Anterior cingulate cortex (tissue), 58 donors: ENCODE measurements around the gene DNM2.
A peak's percentile ranks its signal among the peaks of the same experiment; 100 is the strongest.

Experiments used
- DNase-seq, 58 donors: peaks; one replicate each; lab custom pipeline; 2025; lab: John Stamatoyannopoulos, UW

The DNM2 gene

DNA sequence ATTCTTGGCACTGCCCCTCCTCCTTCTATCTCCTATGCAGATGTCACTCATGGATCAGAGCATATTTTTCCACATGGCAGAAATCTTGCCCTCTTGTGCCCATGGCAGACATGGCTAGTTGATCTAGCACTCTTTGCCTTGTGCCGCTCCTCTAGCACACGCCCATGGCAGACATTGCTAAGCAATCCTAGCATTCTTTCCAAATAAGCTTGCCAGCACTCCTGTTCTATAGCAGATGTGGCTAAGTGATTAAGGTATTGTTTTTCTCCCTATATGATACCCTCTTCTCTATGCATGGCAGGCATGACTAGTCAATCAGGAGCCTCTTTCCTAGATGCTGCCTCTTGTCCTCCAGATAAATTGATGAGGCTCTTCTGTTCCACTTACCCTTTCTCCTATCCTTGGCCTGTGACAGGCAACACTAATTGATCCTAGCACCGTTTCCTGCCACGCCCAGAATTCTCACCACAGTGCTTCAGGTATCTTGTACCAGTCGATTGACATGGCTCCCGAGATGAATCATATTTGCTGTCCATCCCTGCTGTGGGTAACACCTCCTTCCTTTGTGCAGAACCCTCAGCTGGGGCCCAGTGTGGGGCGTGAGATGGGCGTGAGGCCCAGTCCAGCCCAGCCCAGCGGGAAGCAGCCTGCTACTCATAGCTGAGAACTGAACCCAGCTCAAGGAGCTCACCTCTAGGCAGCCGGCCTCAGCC lies 91.2 kb downstream of the DNM2 start:
- DNase-seq = no peak

- DNase-seq = no peak
Observed at GRCh38 chr19:10809651-10810285, 91.9 kb downstream of the DNM2 start.

GRCh38 chr19:10811391-10812111 lies 93.7 kb downstream of the DNM2 start:
- DNase-seq = no peak

DNA sequence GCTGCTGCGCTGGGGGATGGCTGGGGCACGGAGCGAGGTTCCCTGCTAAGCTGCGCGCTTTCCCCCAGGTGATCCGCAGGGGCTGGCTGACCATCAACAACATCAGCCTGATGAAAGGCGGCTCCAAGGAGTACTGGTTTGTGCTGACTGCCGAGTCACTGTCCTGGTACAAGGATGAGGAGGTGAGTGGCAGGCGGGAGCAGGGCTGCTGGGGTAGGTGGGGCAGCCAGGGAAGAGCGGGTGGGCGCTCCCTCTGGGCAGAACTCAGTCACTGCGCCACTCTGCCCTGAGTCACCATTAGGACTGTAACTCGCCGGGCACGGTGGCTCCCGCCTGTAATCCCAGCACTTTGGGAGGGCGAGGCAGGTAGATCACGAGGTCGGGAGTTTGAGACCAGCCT lies 94.3 kb downstream of the DNM2 start:
- DNase-seq = no peak

- peak in 6 of 58 donors; percentile 2 to 28 (median 18) for DNase-seq
Observed at GRCh38 chr19:10812902-10813404, 95.1 kb downstream of the DNM2 start.

GRCh38 chr19:10815007-10815536 lies 97.2 kb downstream of the DNM2 start:
- no peak for DNase-seq

GRCh38 chr19:10815969-10816644 lies 98.2 kb downstream of the DNM2 start:
- no peak for DNase-seq

GRCh38 chr19:10816691-10817090 lies 98.8 kb downstream of the DNM2 start:
- DNase-seq = no peak

DNA sequence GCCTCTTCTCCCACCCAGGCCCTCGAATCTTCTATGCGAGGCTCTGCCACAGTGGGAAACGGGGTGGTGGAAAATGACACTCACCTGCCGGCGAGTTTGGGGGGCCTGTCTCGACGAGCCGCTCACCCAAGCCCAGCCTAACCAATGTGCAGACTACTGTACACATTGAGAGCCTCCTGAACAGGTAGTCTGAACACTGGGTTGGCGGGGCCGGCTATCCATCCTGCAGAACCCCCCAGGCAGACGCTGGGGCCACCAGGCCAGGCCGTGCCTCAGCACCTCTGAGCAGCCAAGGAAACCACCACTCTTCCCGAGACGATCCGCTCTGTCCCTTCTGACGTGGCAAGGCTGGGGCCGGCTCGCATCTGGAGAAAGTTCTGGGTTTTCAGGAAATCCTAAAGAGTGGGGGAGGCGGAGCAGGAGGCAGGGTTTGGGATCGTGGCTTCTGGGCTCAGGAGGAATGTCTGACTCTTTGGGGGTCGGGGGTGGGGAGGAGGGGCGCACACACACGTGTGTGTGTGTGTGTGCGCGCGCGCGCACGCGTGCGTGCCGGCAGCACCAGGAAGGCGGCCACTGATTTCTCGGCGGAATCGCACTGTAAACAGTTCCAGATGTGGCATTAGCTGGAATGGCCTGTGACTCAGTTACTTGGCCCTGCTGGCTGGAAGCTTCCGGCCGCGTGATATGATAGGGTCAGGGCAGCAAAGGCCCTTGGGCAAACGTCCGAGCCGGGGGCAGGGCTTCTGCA lies 99.6 kb downstream of the DNM2 start:
- no peak for DNase-seq

DNA sequence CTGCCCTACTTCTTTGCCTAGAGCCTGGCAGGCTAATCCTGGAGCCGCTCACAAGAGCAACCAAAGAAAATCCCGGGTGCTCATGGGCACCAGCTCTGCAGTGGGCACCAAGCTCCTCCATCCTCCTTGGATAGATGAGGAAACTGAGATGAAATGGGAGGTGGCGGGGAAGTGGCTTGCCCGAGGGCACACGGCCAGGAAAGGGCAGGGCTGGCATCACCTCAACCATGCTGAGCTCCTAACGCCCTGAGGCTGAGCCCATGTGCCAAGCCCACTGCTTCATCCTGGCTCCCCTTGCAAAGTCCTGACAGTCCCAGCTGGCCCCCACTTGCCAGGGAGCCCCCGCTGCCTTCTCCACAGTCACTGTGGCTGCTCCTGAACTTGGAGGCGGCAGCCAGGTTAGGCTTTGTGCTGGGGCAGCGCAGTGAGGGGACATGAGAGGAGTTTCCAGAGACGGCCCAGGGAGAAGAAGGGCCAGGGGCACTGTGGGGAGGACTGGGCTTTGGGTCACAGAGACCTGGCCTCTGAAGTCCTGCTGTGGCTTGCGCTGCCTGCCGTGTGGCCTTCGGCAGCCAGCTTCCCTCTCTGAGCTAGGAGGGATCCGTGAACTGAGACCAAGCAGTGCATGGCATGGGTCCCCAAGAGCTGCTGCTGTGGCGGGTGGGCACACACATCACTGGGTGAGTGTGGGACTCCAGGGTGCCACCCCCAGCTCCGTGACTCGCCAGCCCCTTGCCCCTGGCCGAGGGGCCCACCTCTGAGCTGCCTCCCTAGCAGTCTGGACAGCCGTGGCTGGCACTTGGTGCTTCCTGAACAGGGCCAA lies 100.6 kb downstream of the DNM2 start:
- DNase-seq = no peak

DNA sequence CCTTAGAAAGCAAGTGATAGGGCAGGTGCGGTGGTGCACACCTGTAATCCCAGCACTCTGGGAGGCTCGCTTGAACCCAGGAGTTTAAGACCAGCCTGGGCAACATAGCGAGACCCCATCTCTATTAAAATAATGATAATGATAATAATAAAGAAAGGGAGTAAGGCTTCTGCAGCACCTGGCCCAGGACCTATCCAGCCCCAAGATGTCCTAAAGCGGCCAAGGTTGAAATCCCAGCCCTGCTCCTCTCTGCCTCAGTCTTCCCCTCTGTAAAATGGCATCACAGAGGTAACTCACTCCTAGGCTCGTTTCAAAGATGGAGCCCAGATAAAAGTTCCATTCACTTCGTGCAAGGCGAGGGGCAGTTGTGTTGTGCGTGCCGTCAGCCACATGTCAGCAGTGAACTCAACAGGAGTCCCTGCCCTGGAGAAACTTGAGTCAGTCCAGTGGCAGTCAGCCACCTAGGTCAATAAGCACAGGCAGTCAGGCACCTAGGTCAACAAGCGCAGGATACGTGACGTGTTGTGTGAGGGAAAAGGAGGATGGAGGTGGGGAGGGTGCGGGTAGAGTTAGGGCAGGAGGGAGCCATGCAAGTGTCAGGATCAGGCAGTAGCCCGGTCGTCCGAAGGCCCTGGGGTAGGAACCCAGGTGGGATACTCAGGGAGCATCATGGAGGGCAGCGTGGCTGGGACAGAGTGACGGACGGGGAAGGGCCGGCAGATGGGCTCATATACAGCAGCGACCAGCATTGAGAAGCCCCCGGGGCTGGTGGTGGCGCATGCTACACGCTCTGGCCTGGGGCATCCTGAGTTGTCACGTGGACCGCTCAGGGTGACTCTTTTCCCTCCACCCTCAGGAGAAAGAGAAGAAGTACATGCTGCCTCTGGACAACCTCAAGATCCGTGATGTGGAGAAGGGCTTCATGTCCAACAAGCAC lies 101.5 kb downstream of the DNM2 start:
- DNase-seq = no peak

DNA sequence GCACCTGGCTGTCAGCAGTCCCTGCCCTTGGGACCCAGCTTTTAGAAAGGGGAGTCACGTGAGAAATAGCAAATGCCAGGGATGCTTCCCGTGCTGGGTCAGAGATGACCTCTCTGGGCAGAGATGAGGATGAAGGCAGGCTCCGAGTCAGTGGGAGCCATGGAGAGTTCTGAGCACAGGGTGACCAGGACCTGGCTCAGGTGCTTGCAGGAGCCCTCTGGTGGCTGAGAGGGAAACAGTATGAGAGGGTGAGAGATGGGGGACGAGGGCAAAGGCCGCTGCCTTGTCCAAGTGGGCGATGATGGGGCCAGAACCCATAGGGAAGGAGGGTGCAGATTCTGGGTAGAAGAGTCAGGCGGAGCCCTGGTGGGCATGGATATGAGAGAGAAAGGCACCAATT lies 102.3 kb downstream of the DNM2 start:
- no peak for DNase-seq

GRCh38 chr19:10823690-10824089 lies 105.8 kb downstream of the DNM2 start:
- DNase-seq = no peak

DNA sequence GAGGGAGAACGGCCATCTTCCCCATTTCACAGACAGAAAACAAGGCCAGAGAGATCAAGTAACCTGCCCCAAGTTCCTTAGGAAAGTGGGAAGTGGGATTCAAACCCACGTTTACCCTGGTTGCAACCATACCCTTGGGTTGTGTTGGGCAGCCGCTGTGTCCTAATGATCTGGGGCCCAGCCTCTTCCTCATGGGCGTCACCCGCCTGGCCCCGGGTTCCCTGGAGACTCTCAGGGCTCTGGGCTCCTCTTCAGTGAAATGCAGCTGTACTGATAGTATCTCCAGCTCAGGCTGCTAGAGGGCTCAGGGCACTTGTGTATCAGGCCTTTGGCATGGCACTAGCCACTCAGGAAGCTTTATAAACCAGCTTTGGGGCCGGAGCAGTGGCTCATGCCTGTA lies 108.4 kb downstream of the DNM2 start:
- DNase-seq = no peak

GRCh38 chr19:10826846-10827245 lies 109.0 kb downstream of the DNM2 start:
- DNase-seq = no peak

GRCh38 chr19:10828981-10829821 lies 111.3 kb downstream of the DNM2 start:
- no peak for DNase-seq

GRCh38 chr19:10829967-10830366 lies 112.1 kb downstream of the DNM2 start:
- no peak for DNase-seq
